Measurements from ENCODE around the gene UROC1. TPM values are rescaled to one million over a fixed set of nuclear protein-coding genes. Genes with fewer than 3 reads are reported as not detected.

Gene UROC1
- total and polyA plus RNA-seq, 2 of the 13 experiments (the other 11 are each of a cell fraction or from before 2014, with no cell fraction given), result 0.71 to 1.3 TPM

- peaks cover 43 to 89% of the 10 kb centered on the region in 2 experiments for H3K36me3 ChIP-seq (replicated peaks in 1 of 2; ENCODE audit: control insufficient read depth in 1 of 2, insufficient read depth in 2 of 2, low read length in 2 of 2)
- TF ChIP-seq MEF2D (CRISPR knock-in tag; IDR thresholded peaks at IDR 0.05) (no peak), GABPA (IDR thresholded peaks at IDR 0.05; ENCODE audit: low read depth, low read length) (no peak), GABPA (CRISPR knock-in tag; IDR thresholded peaks at IDR 0.05; ENCODE audit: low read depth) (no peak), ZNF780A (CRISPR knock-in tag; IDR thresholded peaks at IDR 0.05) (no peak), ZNF230 (CRISPR knock-in tag; IDR thresholded peaks at IDR 0.05) (no peak), ZNF549 (CRISPR knock-in tag; IDR thresholded peaks at IDR 0.05) (no peak), ADNP (CRISPR knock-in tag; IDR thresholded peaks at IDR 0.05) (no peak), SIX4 (CRISPR knock-in tag; IDR thresholded peaks at IDR 0.05) (no peak), AHR (CRISPR knock-in tag; IDR thresholded peaks at IDR 0.05) (no peak), NR2F6 (IDR thresholded peaks at IDR 0.05) (no peak), NR2F6 (CRISPR knock-in tag; IDR thresholded peaks at IDR 0.05) (no peak), THAP11 (CRISPR knock-in tag; IDR thresholded peaks at IDR 0.05) (no peak), BRCA1 (CRISPR knock-in tag; IDR thresholded peaks at IDR 0.05) (no peak), TRIM24 (CRISPR knock-in tag; IDR thresholded peaks at IDR 0.05) (no peak), PHF20 (CRISPR knock-in tag; IDR thresholded peaks at IDR 0.05) (no peak), KDM4B (CRISPR knock-in tag; IDR thresholded peaks at IDR 0.05) (no peak), HOXA3 (CRISPR knock-in tag; IDR thresholded peaks at IDR 0.05) (no peak), ZNF234 (CRISPR knock-in tag; conservative IDR thresholded peaks at IDR 0.05) (no peak), ZNF274 (CRISPR knock-in tag; IDR thresholded peaks at IDR 0.05) (no peak), ZNF207 (IDR thresholded peaks at IDR 0.05; ENCODE audit: borderline replicate concordance) (no peak), ZNF382 (CRISPR knock-in tag; IDR thresholded peaks at IDR 0.05; ENCODE audit: borderline replicate concordance) (no peak)
- TF ChIP-seq, protein P1, sequence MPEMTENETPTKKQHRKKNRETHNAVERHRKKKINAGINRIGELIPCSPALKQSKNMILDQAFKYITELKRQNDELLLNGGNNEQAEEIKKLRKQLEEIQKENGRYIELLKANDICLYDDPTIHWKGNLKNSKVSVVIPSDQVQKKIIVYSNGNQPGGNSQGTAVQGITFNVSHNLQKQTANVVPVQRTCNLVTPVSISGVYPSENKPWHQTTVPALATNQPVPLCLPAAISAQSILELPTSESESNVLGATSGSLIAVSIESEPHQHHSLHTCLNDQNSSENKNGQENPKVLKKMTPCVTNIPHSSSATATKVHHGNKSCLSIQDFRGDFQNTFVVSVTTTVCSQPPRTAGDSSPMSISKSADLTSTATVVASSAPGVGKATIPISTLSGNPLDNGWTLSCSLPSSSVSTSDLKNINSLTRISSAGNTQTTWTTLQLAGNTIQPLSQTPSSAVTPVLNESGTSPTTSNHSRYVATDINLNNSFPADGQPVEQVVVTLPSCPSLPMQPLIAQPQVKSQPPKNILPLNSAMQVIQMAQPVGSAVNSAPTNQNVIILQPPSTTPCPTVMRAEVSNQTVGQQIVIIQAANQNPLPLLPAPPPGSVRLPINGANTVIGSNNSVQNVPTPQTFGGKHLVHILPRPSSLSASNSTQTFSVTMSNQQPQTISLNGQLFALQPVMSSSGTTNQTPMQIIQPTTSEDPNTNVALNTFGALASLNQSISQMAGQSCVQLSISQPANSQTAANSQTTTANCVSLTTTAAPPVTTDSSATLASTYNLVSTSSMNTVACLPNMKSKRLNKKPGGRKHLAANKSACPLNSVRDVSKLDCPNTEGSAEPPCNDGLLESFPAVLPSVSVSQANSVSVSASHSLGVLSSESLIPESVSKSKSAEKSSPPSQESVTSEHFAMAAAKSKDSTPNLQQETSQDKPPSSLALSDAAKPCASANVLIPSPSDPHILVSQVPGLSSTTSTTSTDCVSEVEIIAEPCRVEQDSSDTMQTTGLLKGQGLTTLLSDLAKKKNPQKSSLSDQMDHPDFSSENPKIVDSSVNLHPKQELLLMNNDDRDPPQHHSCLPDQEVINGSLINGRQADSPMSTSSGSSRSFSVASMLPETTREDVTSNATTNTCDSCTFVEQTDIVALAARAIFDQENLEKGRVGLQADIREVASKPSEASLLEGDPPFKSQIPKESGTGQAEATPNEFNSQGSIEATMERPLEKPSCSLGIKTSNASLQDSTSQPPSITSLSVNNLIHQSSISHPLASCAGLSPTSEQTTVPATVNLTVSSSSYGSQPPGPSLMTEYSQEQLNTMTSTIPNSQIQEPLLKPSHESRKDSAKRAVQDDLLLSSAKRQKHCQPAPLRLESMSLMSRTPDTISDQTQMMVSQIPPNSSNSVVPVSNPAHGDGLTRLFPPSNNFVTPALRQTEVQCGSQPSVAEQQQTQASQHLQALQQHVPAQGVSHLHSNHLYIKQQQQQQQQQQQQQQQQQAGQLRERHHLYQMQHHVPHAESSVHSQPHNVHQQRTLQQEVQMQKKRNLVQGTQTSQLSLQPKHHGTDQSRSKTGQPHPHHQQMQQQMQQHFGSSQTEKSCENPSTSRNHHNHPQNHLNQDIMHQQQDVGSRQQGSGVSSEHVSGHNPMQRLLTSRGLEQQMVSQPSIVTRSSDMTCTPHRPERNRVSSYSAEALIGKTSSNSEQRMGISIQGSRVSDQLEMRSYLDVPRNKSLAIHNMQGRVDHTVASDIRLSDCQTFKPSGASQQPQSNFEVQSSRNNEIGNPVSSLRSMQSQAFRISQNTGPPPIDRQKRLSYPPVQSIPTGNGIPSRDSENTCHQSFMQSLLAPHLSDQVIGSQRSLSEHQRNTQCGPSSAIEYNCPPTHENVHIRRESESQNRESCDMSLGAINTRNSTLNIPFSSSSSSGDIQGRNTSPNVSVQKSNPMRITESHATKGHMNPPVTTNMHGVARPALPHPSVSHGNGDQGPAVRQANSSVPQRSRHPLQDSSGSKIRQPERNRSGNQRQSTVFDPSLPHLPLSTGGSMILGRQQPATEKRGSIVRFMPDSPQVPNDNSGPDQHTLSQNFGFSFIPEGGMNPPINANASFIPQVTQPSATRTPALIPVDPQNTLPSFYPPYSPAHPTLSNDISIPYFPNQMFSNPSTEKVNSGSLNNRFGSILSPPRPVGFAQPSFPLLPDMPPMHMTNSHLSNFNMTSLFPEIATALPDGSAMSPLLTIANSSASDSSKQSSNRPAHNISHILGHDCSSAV (CRISPR knock-in tag; IDR thresholded peaks at IDR 0.05; ENCODE audit: borderline replicate concordance), result no peak
- ChIA-PET POLR2A (interaction anchor here (1.0 kb wide), 1 partner anchor 11 kb away, joined by 3 read pairs; no protein-coding TSS in a partner anchor), CTCF (ENCODE audit: low intra/inter-chr PET ratio, low total read pairs) (no interaction called here)
- no peaks in the 10 kb centered on the region for H3K9me3 ChIP-seq (ENCODE audit: low read length)
- no peak overlapping the region for H3K9ac ChIP-seq (ENCODE audit: insufficient read depth, low read depth, low read length)
- DNase-seq (ENCODE audit: low spot score) (no peak), ATAC-seq (no peak), FAIRE-seq (no peak)
- H3K79me2 ChIP-seq (ENCODE audit: insufficient read depth, low read length), result peaks cover 23% of the 10 kb centered on the region
- in situ Hi-C loops (cut with HindIII; ENCODE audit: extremely low pct_ligation_motif_present, low pct_unique_long_range_greater_than_20kb) (no loop called here), intact Hi-C loops (cut with micrococcal nuclease; ENCODE audit: unreplicated experiment) (no loop called here)
- BruUV-seq (replicated peaks), result no TSS peak
- H3K4me1 ChIP-seq (ENCODE audit: insufficient read depth, low read length), result peaks cover 28% of the 10 kb centered on the region
- 97% methylated on average over 7 of the region's 17 CpGs for WGBS (ENCODE audit: low lambda C conversion rate)
- no peak overlapping the region for H3K4me2 ChIP-seq (ENCODE audit: low read depth, low read length)
- H2AFZ ChIP-seq (ENCODE audit: low read length), result no peak overlapping the region
- no peaks in the 10 kb centered on the region for H3K27me3 ChIP-seq (ENCODE audit: control insufficient read depth in 1 of 2, insufficient read depth in 2 of 2, low read length in 2 of 2)
- H4K20me1 ChIP-seq (ENCODE audit: insufficient read depth, low read length), result peaks cover 14% of the 10 kb centered on the region; the same call in 1 of the 2 replicates
- no peak overlapping the region for H3K27ac ChIP-seq (ENCODE audit: extremely low read length, insufficient read depth, low read length)
- no peak overlapping the region for H3K4me3 ChIP-seq (replicated peaks in 1 of 3; ENCODE audit: insufficient read depth in 1 of 3, low read depth in 2 of 3, low read length in 3 of 3)
These were observed 56.0 kb downstream of the UROC1 start for GRCh38 chr3:126461450-126462070.
